ENCODE measurements around the gene COA4. TPM values are rescaled to one million over a fixed set of nuclear protein-coding genes. Genes with fewer than 3 reads are reported as not detected.

COA4 gene
- total and polyA plus RNA-seq, 4 experiments from 2014 or later: 56.8 to 61.4 (median 58.2) TPM

GRCh38 chr11:73866586-73866996 lies 10.1 kb downstream of the COA4 start:
- ChIA-PET CTCF (ENCODE audit: partially characterized antibody) (interaction anchor here (0.6 to 1.1 kb wide), 4 partner anchors 11 to 274 kb away, joined by 3 read pairs; partner anchors contain the start of gene MRPL48), POLR2A (ENCODE audit: partially characterized antibody) (interaction anchor here (0.9 to 1.2 kb wide), 2 partner anchors 11 to 79 kb away, joined by 3 to 4 read pairs; partner anchors contain the start of gene MRPL48)
- Histone ChIP-seq H3K27ac (ENCODE audit: low read depth, low read length) (no peak overlapping the region), H3K9me3 (ENCODE audit: control insufficient read depth in 1 of 2, low read length in 2 of 2) (no peaks in the 10 kb centered on the region), H3K27me3 (ENCODE audit: insufficient read depth, low read length) (no peaks in the 10 kb centered on the region), H3K36me3 (ENCODE audit: insufficient read depth, low read length) (peaks cover 16% of the 10 kb centered on the region), H3K4me3 (ENCODE audit: low read length in 2 of 2) (no peak overlapping the region), H3K4me1 (ENCODE audit: insufficient read depth, low read length) (no peaks in the 10 kb centered on the region)
- H3K36me3 Mint-ChIP-seq: peaks cover 19 to 40% of the 10 kb centered on the region in 2 donors
- no peak overlapping the region for H3K4me3 Mint-ChIP-seq
- peak overlapping the region in 1 of 7 donors; percentile 42 for H3K27ac Mint-ChIP-seq
- DNase-seq: no peak
- H3K27me3 Mint-ChIP-seq: no peaks in the 10 kb centered on the region
- no peaks in the 10 kb centered on the region for H3K9me3 Mint-ChIP-seq
- intact Hi-C loops (cut with micrococcal nuclease): no loop called here
- H3K4me1 Mint-ChIP-seq: peaks cover 0 to 4% (median 1%) of the 10 kb centered on the region in 4 donors

GRCh38 chr11:73866095-73866579 lies 10.5 kb downstream of the COA4 start:
- no peaks in the 10 kb centered on the region for H3K27me3 Mint-ChIP-seq
- no peaks in the 10 kb centered on the region for H3K9me3 Mint-ChIP-seq
- POLR2A ChIA-PET (ENCODE audit: partially characterized antibody): interaction anchor here (1.2 kb wide), 1 partner anchor 79 kb away, joined by 4 read pairs; the partner anchor contains the start of gene MRPL48
- no peaks in the 10 kb centered on the region for H3K27me3 ChIP-seq (ENCODE audit: insufficient read depth, low read length)
- peaks cover 21 to 40% of the 10 kb centered on the region in 2 donors for H3K36me3 Mint-ChIP-seq
- H3K4me3 Mint-ChIP-seq: no peak overlapping the region
- peaks cover 12% of the 10 kb centered on the region for H3K36me3 ChIP-seq (ENCODE audit: insufficient read depth, low read length)
- H3K4me3 ChIP-seq (ENCODE audit: low read length in 2 of 2): no peak overlapping the region
- no peak for DNase-seq
- intact Hi-C loops (cut with micrococcal nuclease): no loop called here
- H3K4me1 ChIP-seq (ENCODE audit: insufficient read depth, low read length): no peaks in the 10 kb centered on the region
- CTCF ChIA-PET (ENCODE audit: partially characterized antibody): interaction anchor here (0.6 to 1.1 kb wide), 4 partner anchors 11 to 273 kb away, joined by 3 read pairs; partner anchors contain the start of gene MRPL48
- H3K4me1 Mint-ChIP-seq: peaks cover 0 to 4% (median 1%) of the 10 kb centered on the region in 4 donors
- peak overlapping the region in 1 of 7 donors; percentile 9 for H3K27ac Mint-ChIP-seq
- H3K9me3 ChIP-seq (ENCODE audit: control insufficient read depth in 1 of 2, low read length in 2 of 2): no peaks in the 10 kb centered on the region
- no peak overlapping the region for H3K27ac ChIP-seq (ENCODE audit: low read depth, low read length)

GRCh38 chr11:73862986-73863385 lies 13.7 kb downstream of the COA4 start:
- Histone ChIP-seq H3K4me3 (ENCODE audit: low read length in 2 of 2) (no peak overlapping the region), H3K4me1 (ENCODE audit: insufficient read depth, low read length) (no peaks in the 10 kb centered on the region), H3K36me3 (ENCODE audit: insufficient read depth, low read length) (peaks cover 15% of the 10 kb centered on the region), H3K27ac (ENCODE audit: low read depth, low read length) (no peak overlapping the region), H3K9me3 (ENCODE audit: control insufficient read depth in 1 of 2, low read length in 2 of 2) (no peaks in the 10 kb centered on the region), H3K27me3 (ENCODE audit: insufficient read depth, low read length) (no peaks in the 10 kb centered on the region)
- POLR2A ChIA-PET (ENCODE audit: partially characterized antibody): no interaction called here
- Mint-ChIP-seq H3K4me3 (no peak overlapping the region), H3K4me1 (peaks cover 0 to 2% (median under 1%) of the 10 kb centered on the region in 4 donors), H3K9me3 (no peaks in the 10 kb centered on the region), H3K36me3 (peaks cover 40 to 47% of the 10 kb centered on the region in 2 donors), H3K27me3 (no peaks in the 10 kb centered on the region), H3K27ac (peak overlapping the region in 2 of 7 donors; percentile 34 to 53)
- DNase-seq: no peak
- CTCF ChIA-PET (ENCODE audit: partially characterized antibody): no interaction called here
- intact Hi-C loops (cut with micrococcal nuclease): no loop called here

GRCh38 chr11:73860202-73860601 lies 16.4 kb downstream of the COA4 start:
- Mint-ChIP-seq H3K36me3 (peaks cover 37 to 49% of the 10 kb centered on the region in 2 donors), H3K27ac (no peak overlapping the region)
- POLR2A ChIA-PET (ENCODE audit: partially characterized antibody): no interaction called here

GRCh38 chr11:73859671-73860070 lies 17.0 kb downstream of the COA4 start:
- ChIA-PET CTCF (ENCODE audit: partially characterized antibody) (no interaction called here), POLR2A (ENCODE audit: partially characterized antibody) (no interaction called here)
- no peaks in the 10 kb centered on the region for H3K27me3 Mint-ChIP-seq
- no peaks in the 10 kb centered on the region for H3K4me1 Mint-ChIP-seq
- Histone ChIP-seq H3K4me1 (ENCODE audit: insufficient read depth, low read length) (no peaks in the 10 kb centered on the region), H3K36me3 (ENCODE audit: insufficient read depth, low read length) (peaks cover 15% of the 10 kb centered on the region), H3K27ac (ENCODE audit: low read depth, low read length) (no peak overlapping the region), H3K4me3 (ENCODE audit: low read length in 2 of 2) (no peak overlapping the region), H3K27me3 (ENCODE audit: insufficient read depth, low read length) (no peaks in the 10 kb centered on the region), H3K9me3 (ENCODE audit: control insufficient read depth in 1 of 2, low read length in 2 of 2) (no peaks in the 10 kb centered on the region)
- peaks cover 35 to 52% of the 10 kb centered on the region in 2 donors for H3K36me3 Mint-ChIP-seq
- intact Hi-C loops (cut with micrococcal nuclease): no loop called here
- no peak overlapping the region for H3K4me3 Mint-ChIP-seq
- DNase-seq: no peak
- no peaks in the 10 kb centered on the region for H3K9me3 Mint-ChIP-seq
- H3K27ac Mint-ChIP-seq: no peak overlapping the region

More at GRCh38 chr11:73860202-73860601, 16.4 kb downstream of the COA4 start:
- H3K4me3 Mint-ChIP-seq: no peak overlapping the region
- intact Hi-C loops (cut with micrococcal nuclease): no loop called here
- no peaks in the 10 kb centered on the region for H3K27me3 ChIP-seq (ENCODE audit: insufficient read depth, low read length)
- no peak overlapping the region for H3K4me3 ChIP-seq (ENCODE audit: low read length in 2 of 2)
- DNase-seq: no peak
- H3K9me3 Mint-ChIP-seq: no peaks in the 10 kb centered on the region
- CTCF ChIA-PET (ENCODE audit: partially characterized antibody): no interaction called here
- no peaks in the 10 kb centered on the region for H3K27me3 Mint-ChIP-seq
- no peaks in the 10 kb centered on the region for H3K4me1 ChIP-seq (ENCODE audit: insufficient read depth, low read length)
- H3K36me3 ChIP-seq (ENCODE audit: insufficient read depth, low read length): peaks cover 15% of the 10 kb centered on the region
- H3K9me3 ChIP-seq (ENCODE audit: control insufficient read depth in 1 of 2, low read length in 2 of 2): no peaks in the 10 kb centered on the region
- peaks cover 0 to 1% (median 0%) of the 10 kb centered on the region in 4 donors for H3K4me1 Mint-ChIP-seq
- H3K27ac ChIP-seq (ENCODE audit: low read depth, low read length): no peak overlapping the region

- Mint-ChIP-seq H3K9me3 (no peaks in the 10 kb centered on the region), H3K4me1 (no peaks in the 10 kb centered on the region), H3K36me3 (peaks cover 21 to 48% of the 10 kb centered on the region in 2 donors), H3K27ac (no peak overlapping the region), H3K27me3 (no peaks in the 10 kb centered on the region), H3K4me3 (no peak overlapping the region)
- intact Hi-C loops (cut with micrococcal nuclease): no loop called here
- H3K9me3 ChIP-seq (ENCODE audit: control insufficient read depth in 1 of 2, low read length in 2 of 2): no peaks in the 10 kb centered on the region
- CTCF ChIA-PET (ENCODE audit: partially characterized antibody): no interaction called here
- POLR2A ChIA-PET (ENCODE audit: partially characterized antibody): no interaction called here
- H3K36me3 ChIP-seq (ENCODE audit: insufficient read depth, low read length): peaks cover 7% of the 10 kb centered on the region
- no peaks in the 10 kb centered on the region for H3K27me3 ChIP-seq (ENCODE audit: insufficient read depth, low read length)
- H3K4me3 ChIP-seq (ENCODE audit: low read length in 2 of 2): no peak overlapping the region
- no peak overlapping the region for H3K27ac ChIP-seq (ENCODE audit: low read depth, low read length)
- no peaks in the 10 kb centered on the region for H3K4me1 ChIP-seq (ENCODE audit: insufficient read depth, low read length)
- DNase-seq: no peak
These were observed 20.5 kb downstream of the COA4 start for GRCh38 chr11:73856031-73856567.

- ChIA-PET CTCF (ENCODE audit: partially characterized antibody) (no interaction called here), POLR2A (ENCODE audit: partially characterized antibody) (no interaction called here)
- Mint-ChIP-seq H3K9me3 (no peaks in the 10 kb centered on the region), H3K27me3 (no peaks in the 10 kb centered on the region), H3K4me1 (no peaks in the 10 kb centered on the region), H3K36me3 (peaks cover 8 to 42% of the 10 kb centered on the region in 2 donors), H3K27ac (no peak overlapping the region), H3K4me3 (no peak overlapping the region)
- DNase-seq: no peak
- peaks cover 1% of the 10 kb centered on the region for H3K36me3 ChIP-seq (ENCODE audit: insufficient read depth, low read length)
- no peak overlapping the region for H3K4me3 ChIP-seq (ENCODE audit: low read length in 2 of 2)
- H3K4me1 ChIP-seq (ENCODE audit: insufficient read depth, low read length): no peaks in the 10 kb centered on the region
- no peaks in the 10 kb centered on the region for H3K27me3 ChIP-seq (ENCODE audit: insufficient read depth, low read length)
- intact Hi-C loops (cut with micrococcal nuclease): no loop called here
- no peaks in the 10 kb centered on the region for H3K9me3 ChIP-seq (ENCODE audit: control insufficient read depth in 1 of 2, low read length in 2 of 2)
- no peak overlapping the region for H3K27ac ChIP-seq (ENCODE audit: low read depth, low read length)
These were observed 22.0 kb downstream of the COA4 start for GRCh38 chr11:73854680-73855079.
